ENCODE measurements around the gene TBC1D5.

The TBC1D5 gene

DNA sequence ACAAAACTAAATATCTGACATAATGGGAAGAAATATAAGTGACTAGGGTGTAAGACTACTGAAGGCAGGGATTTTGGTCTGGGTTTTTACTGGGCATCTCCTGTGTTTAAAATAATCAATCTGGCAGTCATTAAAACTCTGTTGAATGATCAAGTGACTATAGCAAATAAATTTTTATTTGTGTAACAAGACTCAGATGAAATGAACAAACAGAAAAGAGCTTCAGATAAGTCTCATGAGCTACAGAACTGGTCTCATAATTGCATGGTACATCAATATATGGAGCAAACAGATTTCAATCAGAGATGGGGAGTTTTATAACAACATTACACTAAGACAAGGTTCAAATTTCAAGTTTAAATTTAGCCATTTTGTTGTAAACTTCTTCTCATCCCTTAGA lies 485.2 kb downstream of the TBC1D5 start:
- H3K4me3 ChIP-seq (replicated peaks; ENCODE audit: low read depth, low read length), result no peak overlapping the region
- TF ChIP-seq, protein P1, sequence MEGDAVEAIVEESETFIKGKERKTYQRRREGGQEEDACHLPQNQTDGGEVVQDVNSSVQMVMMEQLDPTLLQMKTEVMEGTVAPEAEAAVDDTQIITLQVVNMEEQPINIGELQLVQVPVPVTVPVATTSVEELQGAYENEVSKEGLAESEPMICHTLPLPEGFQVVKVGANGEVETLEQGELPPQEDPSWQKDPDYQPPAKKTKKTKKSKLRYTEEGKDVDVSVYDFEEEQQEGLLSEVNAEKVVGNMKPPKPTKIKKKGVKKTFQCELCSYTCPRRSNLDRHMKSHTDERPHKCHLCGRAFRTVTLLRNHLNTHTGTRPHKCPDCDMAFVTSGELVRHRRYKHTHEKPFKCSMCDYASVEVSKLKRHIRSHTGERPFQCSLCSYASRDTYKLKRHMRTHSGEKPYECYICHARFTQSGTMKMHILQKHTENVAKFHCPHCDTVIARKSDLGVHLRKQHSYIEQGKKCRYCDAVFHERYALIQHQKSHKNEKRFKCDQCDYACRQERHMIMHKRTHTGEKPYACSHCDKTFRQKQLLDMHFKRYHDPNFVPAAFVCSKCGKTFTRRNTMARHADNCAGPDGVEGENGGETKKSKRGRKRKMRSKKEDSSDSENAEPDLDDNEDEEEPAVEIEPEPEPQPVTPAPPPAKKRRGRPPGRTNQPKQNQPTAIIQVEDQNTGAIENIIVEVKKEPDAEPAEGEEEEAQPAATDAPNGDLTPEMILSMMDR (IDR thresholded peaks at IDR 0.05; ENCODE audit: low read length, missing control alignments), result no peak
- DNase-seq (ENCODE audit: low read depth), result no peak

DNA sequence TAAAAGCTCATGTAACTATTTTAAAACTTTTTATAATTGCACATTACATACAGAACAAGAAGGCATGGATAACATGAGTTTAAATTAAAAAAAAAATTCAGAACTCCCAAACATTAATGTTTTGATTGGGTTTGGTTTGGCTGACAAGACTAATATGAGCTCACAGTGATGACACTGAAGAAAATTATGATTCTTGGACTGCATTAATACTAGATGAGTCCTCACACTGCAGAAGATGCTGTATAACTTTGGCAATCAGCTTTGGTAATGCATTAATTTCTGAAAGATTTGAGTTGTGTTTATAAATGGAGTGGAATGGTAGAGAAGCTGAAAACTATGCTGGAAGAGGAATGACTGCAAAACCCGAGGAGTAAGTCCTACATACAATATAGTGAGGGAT lies 498.8 kb downstream of the TBC1D5 start:
- TF ChIP-seq, protein P1 (IDR thresholded peaks at IDR 0.05; ENCODE audit: low read length, missing control alignments), result no peak
- no peak for DNase-seq (ENCODE audit: low read depth)
- no peak overlapping the region for H3K4me3 ChIP-seq (replicated peaks; ENCODE audit: low read depth, low read length)

DNA sequence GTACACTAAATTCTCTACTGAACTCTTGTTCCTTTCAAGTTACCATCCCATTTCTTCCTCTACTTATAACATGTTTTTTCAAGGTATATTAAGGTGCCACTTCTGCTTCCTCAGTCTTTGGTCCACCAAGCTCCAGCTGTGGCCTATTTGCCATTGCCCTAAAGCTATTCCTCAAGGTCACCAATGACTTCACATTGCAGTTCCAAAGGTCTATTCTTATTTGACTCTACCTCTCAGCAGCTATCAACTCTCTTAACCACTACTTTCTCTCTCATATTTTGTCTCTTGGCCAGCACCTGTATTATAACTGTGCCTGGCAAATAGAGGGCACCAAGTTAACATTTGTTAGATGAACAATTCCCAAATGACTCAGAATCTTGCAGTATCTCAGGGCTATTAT lies 503.0 kb downstream of the TBC1D5 start:
- H3K4me3 ChIP-seq (replicated peaks; ENCODE audit: low read depth, low read length), result no peak overlapping the region
- no peak for DNase-seq (ENCODE audit: low read depth)
- TF ChIP-seq, protein P1 (IDR thresholded peaks at IDR 0.05; ENCODE audit: low read length, missing control alignments), result no peak

- peak; percentile 14 for DNase-seq (ENCODE audit: low read depth)
- no peak overlapping the region for H3K4me3 ChIP-seq (replicated peaks; ENCODE audit: low read depth, low read length)
- TF ChIP-seq, protein P1 (IDR thresholded peaks at IDR 0.05; ENCODE audit: low read length, missing control alignments), result no peak
Measured at GRCh38 chr3:17238023-17238422, 504.4 kb downstream of the TBC1D5 start.

DNA sequence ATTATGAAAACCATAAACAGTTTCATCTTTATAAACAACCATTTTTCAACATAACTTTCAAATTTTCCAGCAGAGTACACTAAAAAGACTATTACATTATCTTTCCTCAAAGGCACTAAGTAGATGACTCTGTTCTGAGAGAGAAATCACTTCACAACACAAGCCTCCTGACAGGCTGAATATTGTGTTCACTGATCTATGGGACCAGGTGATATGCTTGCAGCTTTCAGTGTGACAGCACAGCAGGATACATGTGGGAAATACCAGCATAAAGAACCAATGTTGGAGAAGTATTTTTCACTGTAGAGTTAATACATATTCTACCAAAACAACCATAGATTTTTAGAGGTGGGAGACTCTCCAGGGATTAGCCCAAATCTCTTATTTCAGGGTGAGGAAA lies 507.1 kb downstream of the TBC1D5 start:
- no peak for DNase-seq (ENCODE audit: low read depth)
- H3K4me3 ChIP-seq (replicated peaks; ENCODE audit: low read depth, low read length), result no peak overlapping the region
- TF ChIP-seq, protein P1 (IDR thresholded peaks at IDR 0.05; ENCODE audit: low read length, missing control alignments), result no peak

DNA sequence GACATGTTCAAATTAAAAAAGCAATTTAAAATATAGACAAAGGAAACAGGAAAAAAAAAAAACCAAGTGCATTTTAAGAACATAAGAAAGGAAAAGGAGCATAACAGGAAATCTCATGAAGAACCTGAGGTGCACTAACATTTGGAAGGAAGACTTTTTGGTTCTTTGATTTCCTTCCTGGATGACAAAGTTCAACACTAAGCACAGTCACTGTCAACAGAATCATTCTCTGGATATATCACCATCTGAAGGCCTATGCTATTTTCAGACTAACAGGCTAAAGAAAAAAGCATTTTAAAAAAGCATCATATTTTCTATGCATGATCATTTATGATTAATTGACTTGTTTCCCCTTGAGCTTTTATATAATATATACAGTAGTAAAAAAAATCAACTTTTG lies 508.0 kb downstream of the TBC1D5 start:
- no peak overlapping the region for H3K4me3 ChIP-seq (replicated peaks; ENCODE audit: low read depth, low read length)
- TF ChIP-seq, protein P1 (IDR thresholded peaks at IDR 0.05; ENCODE audit: low read length, missing control alignments), result no peak
- no peak for DNase-seq (ENCODE audit: low read depth)

GRCh38 chr3:17233398-17233800 lies 509.0 kb downstream of the TBC1D5 start:
- no peak overlapping the region for H3K4me3 ChIP-seq (replicated peaks; ENCODE audit: low read depth, low read length)
- TF ChIP-seq, protein P1 (IDR thresholded peaks at IDR 0.05; ENCODE audit: low read length, missing control alignments), result peak; percentile 74
- DNase-seq (ENCODE audit: low read depth), result peak; percentile 69

All from fibroblast of pulmonary artery (primary cell).